SK-N-MC (cell line): ENCODE measurements around the gene FBLN7.

Source experiments
- EZH2 ChIP-seq: fragments of 200-600 bp; sonication (generic); IDR thresholded peaks from one replicate; pipeline ENCODE4 v1.6.1; 2017; ENCODE audit warnings: antibody characterized with exemption
- FOXP2 ChIP-seq: optimal IDR thresholded peaks from 2 replicates; pipeline ENCODE3; 2011; ENCODE audit warnings: mild to moderate bottlenecking, moderate library complexity; ENCODE audit not compliant: insufficient read depth; ENCODE audit errors: extremely low read length, control extremely low read depth
- POLR2AphosphoS5 ChIP-seq: IDR thresholded peaks from 2 replicates; pipeline ENCODE4 v1.6.1; 2012; ENCODE audit warnings: mild to moderate bottlenecking, low read depth, low read length, borderline replicate concordance

- TF ChIP-seq POLR2AphosphoS5: no peak
- TF ChIP-seq EZH2: no peak
- no peak for TF ChIP-seq FOXP2
These were observed 24.2 kb downstream of the FBLN7 start for GRCh38 chr2:112162341-112162740.
